ENCODE results near the gene ADAMTS9.

The ADAMTS9 gene

DNA sequence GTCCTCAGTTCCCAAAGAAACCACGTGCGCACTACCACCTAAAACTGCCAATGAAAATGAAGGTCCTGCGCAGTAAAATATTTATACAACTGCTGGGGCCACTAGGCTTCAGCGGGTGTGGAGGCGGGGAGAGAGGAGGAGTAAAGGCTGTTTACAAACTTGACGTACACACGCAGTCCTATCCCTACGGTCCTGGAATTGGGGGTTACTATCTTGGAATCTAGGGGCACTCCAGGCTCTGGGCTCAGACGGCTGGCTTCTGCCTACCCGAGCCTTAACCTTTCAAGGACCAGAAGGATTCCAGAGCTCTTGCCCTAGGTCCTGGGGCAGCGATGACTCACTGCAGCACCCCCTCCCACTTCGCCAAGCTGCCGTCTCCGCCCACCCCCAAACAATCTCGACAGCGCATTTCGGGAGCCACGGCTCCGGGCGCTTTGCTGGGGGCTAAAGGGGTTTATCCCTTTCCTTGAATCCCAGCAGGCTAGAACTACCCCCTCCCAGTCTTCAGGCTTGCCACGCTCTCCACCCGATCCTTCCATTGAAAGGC lies 3.0 kb downstream of the ADAMTS9 start:
- DNase-seq: no peak

DNA sequence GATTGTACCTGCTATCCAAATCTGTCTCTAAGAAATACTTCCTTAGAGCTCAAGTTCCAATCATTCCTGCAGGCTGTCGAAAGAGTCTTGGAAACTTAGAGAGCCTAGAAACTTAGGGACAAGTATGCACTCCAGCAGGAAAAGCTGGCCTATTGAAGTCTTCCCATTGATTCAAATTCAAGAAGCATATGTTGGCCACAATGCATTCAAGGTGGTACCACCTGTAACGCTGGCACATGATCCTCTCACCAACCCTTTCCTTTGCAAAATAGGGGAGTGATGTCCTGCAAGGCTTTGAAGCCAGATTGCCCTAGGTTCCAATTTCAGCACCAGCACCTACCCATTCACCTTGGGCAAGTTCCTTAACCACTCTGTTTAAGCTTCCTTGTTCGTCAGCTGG lies 6.0 kb downstream of the ADAMTS9 start:
- no peak for DNase-seq

GRCh38 chr3:64681015-64681414 lies 6.8 kb downstream of the ADAMTS9 start:
- DNase-seq: no peak

GRCh38 chr3:64680334-64680733 lies 7.5 kb downstream of the ADAMTS9 start:
- DNase-seq: no peak

DNA sequence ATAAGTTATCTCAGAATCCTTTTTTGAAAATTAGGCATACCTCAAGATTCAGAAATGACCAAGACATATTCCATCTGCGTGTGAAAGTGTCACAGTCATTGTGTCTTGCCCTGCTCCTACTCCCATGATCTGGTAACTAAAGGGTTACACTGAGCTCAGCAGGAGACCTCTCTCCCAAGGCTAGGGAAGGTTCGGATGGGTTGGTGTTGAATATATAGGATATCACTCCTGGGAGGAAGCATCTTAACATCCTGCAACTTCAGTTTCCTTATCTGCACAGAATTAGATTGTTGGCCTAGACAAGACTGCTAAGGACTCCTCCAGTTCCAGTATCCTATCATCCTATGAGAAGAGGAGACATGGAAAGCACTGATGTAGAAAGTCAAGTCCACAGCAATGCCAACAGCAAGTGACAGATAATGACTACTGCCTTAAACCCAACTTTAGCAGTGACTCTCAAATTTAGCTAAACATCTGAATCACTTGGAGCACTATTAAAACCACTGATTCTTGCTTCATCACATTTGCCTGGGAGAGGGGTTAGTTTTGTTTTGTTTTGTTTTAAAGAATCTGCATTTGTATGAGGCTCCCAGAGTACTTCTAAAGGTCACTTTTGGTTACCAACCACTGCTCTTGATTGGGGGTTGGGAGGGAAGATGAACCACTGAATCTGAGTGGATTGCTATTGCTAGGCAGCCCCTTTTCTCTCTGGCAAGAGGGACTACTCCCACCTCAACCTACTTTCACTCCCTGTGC lies 9.7 kb downstream of the ADAMTS9 start:
- DNase-seq: no peak

DNA sequence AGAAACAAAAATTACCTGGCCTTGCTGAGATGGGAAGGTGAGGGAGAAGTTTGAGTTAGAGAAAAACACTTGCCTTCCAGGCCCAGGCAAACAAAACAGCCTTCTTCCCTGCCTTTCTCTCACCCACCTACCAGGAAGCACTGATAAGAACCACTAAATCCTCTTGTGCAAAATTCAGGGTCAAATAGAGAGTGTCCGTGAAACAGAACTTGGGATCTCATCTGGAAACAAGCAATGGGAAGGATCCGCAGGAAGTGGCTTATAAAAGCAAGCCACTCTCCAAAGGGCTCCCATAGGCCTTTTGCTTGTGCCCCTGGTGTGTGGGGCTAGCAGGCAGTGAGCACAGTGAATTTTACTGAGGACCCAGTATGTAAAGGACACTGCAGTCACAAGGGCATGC lies 11.0 kb downstream of the ADAMTS9 start:
- DNase-seq: no peak

- DNase-seq: no peak
Observed at GRCh38 chr3:64675687-64676247, 12.0 kb downstream of the ADAMTS9 start.

DNA sequence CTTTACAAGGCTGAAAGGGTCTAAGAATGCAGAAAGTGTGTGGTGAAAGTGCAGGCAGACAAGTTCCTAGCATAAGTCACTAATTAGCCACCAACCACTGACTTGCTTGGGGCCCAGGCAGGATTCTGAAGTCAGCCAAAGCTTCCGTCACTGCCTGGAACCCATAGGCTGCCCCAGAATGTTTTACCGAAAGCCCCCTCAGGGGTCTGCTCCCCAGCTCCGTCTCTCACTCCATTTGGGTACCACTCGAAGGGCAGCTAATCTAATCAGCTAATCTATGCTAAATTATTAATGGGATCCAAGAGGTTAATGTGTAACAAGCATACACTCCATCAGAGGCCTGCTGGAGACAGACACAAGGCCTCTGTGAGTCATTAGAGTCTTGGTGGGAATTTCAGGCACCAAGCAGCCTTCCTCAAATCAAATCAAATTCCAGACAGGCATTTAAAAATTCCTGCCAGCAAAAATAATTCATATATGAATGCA lies 13.2 kb downstream of the ADAMTS9 start:
- DNase-seq: no peak

DNA sequence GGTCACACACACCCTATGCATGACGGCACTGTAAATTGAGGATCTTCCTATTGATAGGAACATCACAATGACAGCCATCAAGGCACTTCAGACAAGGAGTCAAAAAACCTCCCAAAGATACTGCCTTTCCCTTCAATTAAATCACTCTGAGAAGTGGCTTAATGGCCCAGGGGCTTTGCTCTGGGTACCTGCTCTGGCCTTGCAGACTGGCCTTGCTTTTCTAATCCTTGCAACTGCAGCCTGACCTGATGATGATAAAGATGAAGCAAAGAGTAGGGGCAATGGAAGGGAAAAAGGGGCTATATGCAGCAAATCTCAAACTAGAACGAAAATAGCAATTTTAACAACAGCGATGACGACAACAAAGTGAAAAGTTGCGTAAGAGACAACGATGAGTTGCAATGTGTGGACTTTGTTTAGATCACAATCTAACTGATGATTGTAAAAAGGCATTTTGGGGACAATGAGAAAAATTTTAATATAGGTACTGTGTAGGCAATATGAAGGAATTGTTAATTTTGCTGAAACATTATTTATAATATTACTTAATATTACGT lies 14.6 kb downstream of the ADAMTS9 start:
- no peak for DNase-seq

DNA sequence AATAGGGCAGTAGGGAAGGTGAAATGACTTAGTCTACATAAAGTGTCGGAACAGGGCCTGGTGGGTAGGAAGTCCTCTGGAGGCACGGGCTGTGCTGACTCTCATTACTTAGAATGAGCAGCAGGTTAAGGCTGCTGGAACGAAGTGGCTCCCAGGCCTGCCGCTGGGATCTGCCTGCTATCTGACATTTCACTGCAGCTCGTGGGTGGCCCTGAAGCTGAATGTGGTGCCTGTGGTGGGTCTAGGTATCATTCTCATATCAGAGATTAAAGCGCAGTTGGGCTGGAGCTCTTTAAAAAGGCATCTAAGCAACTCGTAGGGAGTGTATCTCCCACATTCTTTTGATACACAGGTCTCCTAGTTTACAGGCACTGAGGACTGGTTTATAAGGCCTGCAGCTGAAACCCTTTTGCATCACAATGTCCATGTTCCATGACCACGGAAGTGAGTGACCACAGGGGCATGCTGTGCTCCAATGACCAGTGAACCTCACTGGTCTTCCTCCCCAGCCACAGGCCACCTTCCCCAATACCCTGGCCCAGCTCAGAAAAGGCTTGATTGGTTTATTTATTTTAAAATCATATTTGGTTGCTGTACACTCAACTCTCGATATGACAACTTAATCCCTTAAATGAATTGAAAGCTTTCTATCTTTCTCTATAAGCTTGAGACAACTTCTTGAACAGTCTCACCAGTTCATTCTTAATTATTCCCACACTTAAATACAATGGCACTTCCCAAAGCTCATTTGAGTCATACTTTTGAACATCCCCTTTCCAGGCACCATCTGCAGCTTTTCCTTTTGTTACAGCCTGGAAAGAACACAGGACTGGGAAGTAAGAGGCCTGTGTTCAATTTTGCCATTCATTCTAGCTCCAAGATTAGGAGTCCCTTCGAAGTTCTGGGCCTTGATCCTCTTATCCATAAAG lies 19.0 kb downstream of the ADAMTS9 start:
- DNase-seq: no peak

- no peak for DNase-seq
Observed at GRCh38 chr3:64667887-64668581, 19.8 kb downstream of the ADAMTS9 start.

DNA sequence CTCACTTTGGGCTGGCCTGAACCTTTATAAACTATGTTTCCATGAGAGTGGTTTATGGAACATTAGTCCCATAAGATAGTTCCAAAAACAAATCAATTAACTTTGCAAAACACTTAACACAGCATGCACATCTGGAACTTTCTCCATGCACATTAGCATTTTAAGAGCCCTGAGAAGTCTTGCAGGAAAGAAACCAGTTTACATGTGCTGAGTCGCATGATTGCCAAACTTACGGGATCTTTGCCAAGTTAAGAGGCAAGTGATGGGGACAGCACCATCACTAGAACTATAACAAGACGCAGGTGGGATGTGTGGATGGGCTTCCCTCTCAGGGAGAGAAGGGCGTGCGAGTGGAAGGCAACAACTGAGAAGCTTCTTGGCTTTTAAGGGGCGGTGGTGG lies 20.7 kb downstream of the ADAMTS9 start:
- no peak for DNase-seq

- DNase-seq: no peak
Observed at GRCh38 chr3:64666171-64666588, 21.6 kb downstream of the ADAMTS9 start.

- DNase-seq: no peak
Observed at GRCh38 chr3:64664397-64664796, 23.4 kb downstream of the ADAMTS9 start.

- no peak for DNase-seq
Observed at GRCh38 chr3:64659617-64659978, 28.2 kb downstream of the ADAMTS9 start.

GRCh38 chr3:64658001-64658400 lies 29.8 kb downstream of the ADAMTS9 start:
- DNase-seq: no peak

- DNase-seq: no peak
Observed at GRCh38 chr3:64656544-64656943, 31.3 kb downstream of the ADAMTS9 start.

DNA sequence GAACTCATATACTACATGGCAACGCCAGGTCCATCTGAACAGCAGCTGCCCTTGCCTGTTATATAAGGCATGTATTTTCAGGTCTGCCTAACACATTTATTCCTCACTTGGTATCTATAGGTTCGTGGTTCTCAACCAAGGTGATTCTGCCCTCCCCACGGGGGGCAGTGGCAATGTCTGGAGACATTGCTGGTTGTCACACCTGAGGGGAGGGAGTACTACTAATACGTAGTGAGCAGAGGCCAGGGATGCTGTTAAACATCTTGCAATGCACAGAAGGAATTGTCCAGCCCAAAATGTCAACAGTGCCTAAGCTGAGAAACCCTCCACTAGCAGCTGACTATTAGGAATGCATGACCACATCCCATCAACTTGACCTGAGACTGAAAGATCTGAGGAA lies 32.6 kb downstream of the ADAMTS9 start:
- no peak for DNase-seq

DNA sequence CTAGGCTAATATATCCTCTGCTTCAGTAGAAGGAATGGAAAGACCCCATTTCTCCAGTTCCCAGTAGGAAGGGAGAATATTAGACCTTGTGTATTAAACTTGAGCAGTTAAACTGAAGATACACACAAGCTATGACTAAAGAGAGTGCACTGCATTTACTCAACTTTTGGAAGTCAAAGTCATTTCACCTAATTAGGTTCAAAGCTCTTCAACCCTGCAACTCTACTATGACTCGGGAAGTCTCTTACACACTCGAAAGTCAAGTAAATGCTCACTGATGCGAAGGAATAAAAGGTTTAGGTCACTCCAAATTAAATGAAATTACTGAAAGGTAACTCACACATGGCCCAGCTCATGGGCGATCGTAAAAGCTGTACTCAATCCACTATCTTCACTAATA lies 33.8 kb downstream of the ADAMTS9 start:
- DNase-seq: no peak

- DNase-seq: no peak
Observed at GRCh38 chr3:64653101-64653500, 34.7 kb downstream of the ADAMTS9 start.

DNA sequence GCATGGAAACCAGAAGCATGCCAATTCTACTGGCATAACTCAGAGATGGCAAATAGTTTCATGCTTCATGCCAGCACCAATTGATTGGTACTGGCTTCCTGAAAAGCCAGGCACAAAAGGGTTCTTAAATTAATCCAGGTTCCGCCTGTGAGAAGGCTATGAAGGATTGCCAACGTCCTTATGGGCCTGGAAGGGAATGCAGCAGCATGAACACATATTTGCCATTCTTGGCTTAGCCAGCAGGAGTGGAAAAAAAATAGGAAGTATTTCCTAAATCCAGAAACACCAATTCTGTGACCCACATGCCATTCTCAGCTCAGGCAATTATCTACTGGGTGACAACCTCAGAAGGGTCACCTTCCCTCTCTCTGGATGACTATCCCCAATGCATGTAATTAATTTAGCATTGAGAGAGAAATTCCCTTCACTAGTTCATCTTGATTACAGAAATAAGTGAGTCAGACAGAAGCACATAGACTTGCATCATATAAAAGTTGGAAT lies 36.0 kb downstream of the ADAMTS9 start:
- no peak for DNase-seq

DNA sequence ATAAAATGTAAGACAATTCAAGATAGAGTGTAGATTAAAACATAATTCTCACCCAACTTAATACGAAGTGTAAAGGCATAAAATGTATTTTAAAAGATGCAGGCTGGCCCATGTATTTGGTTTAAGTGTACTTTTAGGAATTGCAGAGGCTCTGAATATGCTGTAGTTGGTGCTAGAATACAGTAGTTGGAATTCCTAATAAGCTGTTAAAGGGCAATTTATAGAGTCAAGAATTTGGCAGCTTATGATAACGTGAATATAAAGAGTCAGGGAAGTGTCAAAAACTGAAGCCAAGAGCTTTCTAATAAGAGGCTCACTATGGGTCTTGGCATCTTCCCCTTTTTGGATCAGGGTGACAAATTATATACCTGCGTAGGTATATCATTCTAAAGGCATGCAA lies 36.5 kb downstream of the ADAMTS9 start:
- no peak for DNase-seq
